Measurements from ENCODE around the gene BCL7B.

BCL7B gene

GRCh38 chr7:73557397-73558257 is at the start of gene BCL7B:
Gene BCL7B, minus strand, starts transcription at chr7:73557690. Its CDS starts 112 bp downstream, at chr7:73557578.
- H3K36me3 ChIP-seq (ENCODE audit: control insufficient read depth in 2 of 2, insufficient read depth in 1 of 2, low read length in 2 of 2) = peaks cover 6 to 7% of the 10 kb centered on the region in 2 experiments; a peak in 2 of 3 replicates
- H3K4me1 ChIP-seq (ENCODE audit: control insufficient read depth, insufficient read depth, low read length) = peaks cover 3% of the 10 kb centered on the region; the same call in 1 of the 2 replicates
- H3K9me3 ChIP-seq (ENCODE audit: control insufficient read depth, insufficient read depth, low read depth, low read length) = no peaks in the 10 kb centered on the region
- peak within 1 kb of the TSS; percentile 96 for H3K27ac ChIP-seq (ENCODE audit: extremely low read depth, low read depth, low read length)
- CTCF ChIA-PET = interaction anchor here (0.5 to 1.0 kb wide), 2 partner anchors 15 to 40 kb away, joined by 3 read pairs; no protein-coding TSS in a partner anchor
- H3K4me3 ChIP-seq (ENCODE audit: low read depth, low read length) = peak within 1 kb of the TSS; percentile 94
- POLR2A ChIA-PET = interaction anchor here (0.6 to 2.5 kb wide), 6 partner anchors 8 to 133 kb away, joined by 3 to 24 read pairs (median 4); partner anchors contain the start of genes BAZ1B and TBL2
- TF ChIP-seq GLIS2 (tag by site-specific recombination; IDR thresholded peaks at IDR 0.05) (peak; percentile 57; the same call in 1 of the 2 replicates), KLF7 (tag by site-specific recombination; IDR thresholded peaks at IDR 0.05; ENCODE audit: borderline replicate concordance) (no peak), GLI4 (tag by site-specific recombination; IDR thresholded peaks at IDR 0.05) (0 out of 2 replicates have a peak, but pooled peaks have one; percentile 53), ZNF580 (tag by site-specific recombination; IDR thresholded peaks at IDR 0.05) (peak; percentile 58; the same call in 1 of the 2 replicates), ZFP3 (tag by site-specific recombination; IDR thresholded peaks at IDR 0.05; ENCODE audit: low read depth) (peak; percentile 81), ZNF600 (tag by site-specific recombination; IDR thresholded peaks at IDR 0.05) (no peak), ZSCAN16 (tag by site-specific recombination; IDR thresholded peaks at IDR 0.05) (no peak), ZNF391 (tag by site-specific recombination; IDR thresholded peaks at IDR 0.05; ENCODE audit: borderline replicate concordance, low read depth) (no peak), ZNF423 (tag by site-specific recombination; IDR thresholded peaks at IDR 0.05) (peak; percentile 53; the same call in 1 of the 2 replicates), ZNF2 (tag by site-specific recombination; IDR thresholded peaks at IDR 0.05) (no peak), KLF9 (tag by site-specific recombination; IDR thresholded peaks at IDR 0.05; ENCODE audit: low read depth) (0 out of 2 replicates have a peak, but pooled peaks have one; percentile 21), ZNF776 (tag by site-specific recombination; IDR thresholded peaks at IDR 0.05; ENCODE audit: borderline replicate concordance) (no peak), PATZ1 (tag by site-specific recombination; IDR thresholded peaks at IDR 0.05) (0 out of 2 replicates have a peak, but pooled peaks have one; percentile 61), ZNF175 (tag by site-specific recombination; IDR thresholded peaks at IDR 0.05) (no peak), BCL11B (tag by site-specific recombination; IDR thresholded peaks at IDR 0.05; ENCODE audit: low read depth) (peak; percentile 25; the same call in 1 of the 2 replicates), ZNF366 (tag by site-specific recombination; conservative IDR thresholded peaks at IDR 0.05) (no peak), MZF1 (tag by site-specific recombination; IDR thresholded peaks at IDR 0.05; ENCODE audit: borderline replicate concordance) (no peak), ZNF146 (tag by site-specific recombination; IDR thresholded peaks at IDR 0.05) (peak; percentile 96), ZEB2 (tag by site-specific recombination; IDR thresholded peaks at IDR 0.05) (0 out of 2 replicates have a peak, but pooled peaks have one; percentile 32), ZNF777 (tag by site-specific recombination; IDR thresholded peaks at IDR 0.05; ENCODE audit: borderline replicate concordance) (no peak), ZNF335 (tag by site-specific recombination; conservative IDR thresholded peaks at IDR 0.05) (peak; percentile 68), ZBTB26 (tag by site-specific recombination; optimal IDR thresholded peaks at IDR 0.05) (peak; percentile 77), ZFHX2 (tag by site-specific recombination; conservative IDR thresholded peaks at IDR 0.05) (peak; percentile 79)
- TF ChIP-seq, protein P1, sequence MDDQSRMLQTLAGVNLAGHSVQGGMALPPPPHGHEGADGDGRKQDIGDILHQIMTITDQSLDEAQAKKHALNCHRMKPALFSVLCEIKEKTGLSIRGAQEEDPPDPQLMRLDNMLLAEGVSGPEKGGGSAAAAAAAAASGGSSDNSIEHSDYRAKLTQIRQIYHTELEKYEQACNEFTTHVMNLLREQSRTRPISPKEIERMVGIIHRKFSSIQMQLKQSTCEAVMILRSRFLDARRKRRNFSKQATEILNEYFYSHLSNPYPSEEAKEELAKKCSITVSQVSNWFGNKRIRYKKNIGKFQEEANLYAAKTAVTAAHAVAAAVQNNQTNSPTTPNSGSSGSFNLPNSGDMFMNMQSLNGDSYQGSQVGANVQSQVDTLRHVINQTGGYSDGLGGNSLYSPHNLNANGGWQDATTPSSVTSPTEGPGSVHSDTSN (CRISPR knock-in tag; IDR thresholded peaks at IDR 0.05) = peak; percentile 72
- TF ChIP-seq, protein P2, sequence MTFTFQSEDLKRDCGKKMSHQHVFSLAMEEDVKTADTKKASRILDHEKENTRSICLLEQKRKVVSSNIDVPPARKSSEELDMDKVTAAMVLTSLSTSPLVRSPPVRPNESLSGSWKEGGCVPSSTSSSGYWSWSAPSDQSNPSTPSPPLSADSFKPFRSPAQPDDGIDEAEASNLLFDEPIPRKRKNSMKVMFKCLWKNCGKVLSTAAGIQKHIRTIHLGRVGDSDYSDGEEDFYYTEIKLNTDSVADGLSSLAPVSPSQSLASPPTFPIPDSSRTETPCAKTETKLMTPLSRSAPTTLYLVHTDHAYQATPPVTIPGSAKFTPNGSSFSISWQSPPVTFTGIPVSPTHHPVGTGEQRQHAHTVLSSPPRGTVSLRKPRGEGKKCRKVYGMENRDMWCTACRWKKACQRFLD (tag by site-specific recombination; IDR thresholded peaks at IDR 0.05) = peak; percentile 94
- TF ChIP-seq, protein P3, sequence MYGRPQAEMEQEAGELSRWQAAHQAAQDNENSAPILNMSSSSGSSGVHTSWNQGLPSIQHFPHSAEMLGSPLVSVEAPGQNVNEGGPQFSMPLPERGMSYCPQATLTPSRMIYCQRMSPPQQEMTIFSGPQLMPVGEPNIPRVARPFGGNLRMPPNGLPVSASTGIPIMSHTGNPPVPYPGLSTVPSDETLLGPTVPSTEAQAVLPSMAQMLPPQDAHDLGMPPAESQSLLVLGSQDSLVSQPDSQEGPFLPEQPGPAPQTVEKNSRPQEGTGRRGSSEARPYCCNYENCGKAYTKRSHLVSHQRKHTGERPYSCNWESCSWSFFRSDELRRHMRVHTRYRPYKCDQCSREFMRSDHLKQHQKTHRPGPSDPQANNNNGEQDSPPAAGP (tag by site-specific recombination; IDR thresholded peaks at IDR 0.05) = peak; percentile 51; the same call in 1 of the 2 replicates
- TF ChIP-seq, protein P4, sequence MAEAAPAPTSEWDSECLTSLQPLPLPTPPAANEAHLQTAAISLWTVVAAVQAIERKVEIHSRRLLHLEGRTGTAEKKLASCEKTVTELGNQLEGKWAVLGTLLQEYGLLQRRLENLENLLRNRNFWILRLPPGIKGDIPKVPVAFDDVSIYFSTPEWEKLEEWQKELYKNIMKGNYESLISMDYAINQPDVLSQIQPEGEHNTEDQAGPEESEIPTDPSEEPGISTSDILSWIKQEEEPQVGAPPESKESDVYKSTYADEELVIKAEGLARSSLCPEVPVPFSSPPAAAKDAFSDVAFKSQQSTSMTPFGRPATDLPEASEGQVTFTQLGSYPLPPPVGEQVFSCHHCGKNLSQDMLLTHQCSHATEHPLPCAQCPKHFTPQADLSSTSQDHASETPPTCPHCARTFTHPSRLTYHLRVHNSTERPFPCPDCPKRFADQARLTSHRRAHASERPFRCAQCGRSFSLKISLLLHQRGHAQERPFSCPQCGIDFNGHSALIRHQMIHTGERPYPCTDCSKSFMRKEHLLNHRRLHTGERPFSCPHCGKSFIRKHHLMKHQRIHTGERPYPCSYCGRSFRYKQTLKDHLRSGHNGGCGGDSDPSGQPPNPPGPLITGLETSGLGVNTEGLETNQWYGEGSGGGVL (tag by site-specific recombination; IDR thresholded peaks at IDR 0.05) = peak; percentile 44; the same call in 1 of the 2 replicates
